Spinal cord (tissue), 10 donors: ENCODE data around the gene KRT2. TPM values are rescaled to one million over a fixed set of nuclear protein-coding genes. Genes with fewer than 3 reads are reported as not detected.

Experiments
- DNase-seq, 6 donors: peaks; one replicate each; pipeline versions ENCODE4 v3.0.0 to v3.0.0-alpha.2; 2013 to 2015; ENCODE audit warnings: low spot score in 6 of 6, low read depth in 4 of 6
- H3K27ac ChIP-seq: one replicate; pipeline ENCODE4 v1.5.1; 2013; ENCODE audit warnings: low read depth, low read length, control low read depth
- H3K27me3 ChIP-seq: one replicate; pipeline ENCODE4 v1.6.1; 2013; ENCODE audit warnings: low read length; ENCODE audit not compliant: control insufficient read depth, insufficient read depth
- H3K36me3 ChIP-seq: one replicate; pipeline ENCODE4 v1.6.1; 2013; ENCODE audit warnings: low read length; ENCODE audit not compliant: control insufficient read depth, insufficient read depth
- H3K4me1 ChIP-seq: one replicate; pipeline ENCODE4 v1.6.1; 2013; ENCODE audit warnings: low read length; ENCODE audit not compliant: control insufficient read depth, insufficient read depth
- H3K4me3 ChIP-seq: one replicate; pipeline ENCODE4 v1.5.1; 2013; ENCODE audit warnings: low read depth, low read length, control low read depth
- H3K9me3 ChIP-seq: one replicate; pipeline ENCODE4 v1.6.1; 2013; ENCODE audit warnings: low read length; ENCODE audit not compliant: control insufficient read depth, insufficient read depth
- WGBS: methylation state at CpG from one replicate; pipeline ENCODE4 v1.1.5; 2013; ENCODE audit warnings: missing lambda C conversion rate; ENCODE audit not compliant: insufficient coverage; 5-methylcytosine and 5-hydroxymethylcytosine counted together
- polyA plus RNA-seq, 2 donors: library from polyadenylated mRNA; unstranded; fragments of 120-200 nt; gene quantifications; one replicate each; pipeline ENCODE4 v1.2.1, GENCODE V29; 2013; ENCODE audit not compliant: insufficient read length in 2 of 2
- total RNA-seq, 2 donors: library from RNA; depleted of rRNA in 1 of 2; stranded (reverse); fragments of 120-200 nt in 1 of 2; fragments of >200 nt in 1 of 2; gene quantifications; one replicate each; pipeline versions ENCODE4 v1.2.3 to v1.2.4, GENCODE V29; 2013 to 2014
- donor health status: healthy.

Gene KRT2
- total and polyA plus RNA-seq, 4 donors = 0.18 to 0.30 (median 0.25) TPM; not detected in 1

DNA sequence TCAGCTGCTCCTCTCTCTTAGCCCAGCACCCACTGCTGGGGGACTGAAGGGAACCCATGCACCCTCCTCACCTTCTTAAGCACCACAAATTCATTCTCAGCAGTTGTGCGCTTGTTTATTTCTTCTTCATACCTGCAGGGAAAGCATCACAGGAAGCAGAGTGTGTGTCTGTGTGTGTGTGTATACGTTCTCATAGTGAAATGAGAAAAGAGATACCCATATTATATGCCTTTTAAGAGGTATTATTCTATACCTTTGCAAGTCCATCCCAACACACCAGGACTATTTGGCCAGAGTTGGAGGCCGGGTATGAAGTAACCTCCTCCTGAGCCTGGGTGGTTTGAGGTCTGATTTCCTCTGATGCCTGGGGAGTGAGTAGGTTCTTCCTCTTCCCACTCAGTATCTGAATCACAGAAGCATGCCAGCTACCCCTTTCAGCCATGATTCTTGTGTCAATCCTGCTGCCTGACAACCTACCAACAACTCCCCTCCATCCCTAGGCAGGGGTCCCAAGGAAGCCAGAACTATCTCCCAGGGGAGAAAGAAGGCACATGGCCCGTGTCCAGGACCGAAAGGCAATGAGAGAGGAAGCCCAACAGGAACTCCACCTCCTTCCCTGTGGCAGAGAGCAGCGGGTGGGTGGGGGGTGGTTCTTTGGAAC lies 36.7 kb downstream of the KRT2 start:
- H3K4me3 ChIP-seq = no peak overlapping the region
- no peaks in the 10 kb centered on the region for H3K9me3 ChIP-seq
- no peak overlapping the region for H3K27ac ChIP-seq
- DNase-seq = no peak
- H3K4me1 ChIP-seq = peaks cover 9% of the 10 kb centered on the region
- WGBS = 60% methylated on average over 2 of the region's 6 CpGs
- no peaks in the 10 kb centered on the region for H3K36me3 ChIP-seq
- no peaks in the 10 kb centered on the region for H3K27me3 ChIP-seq

DNA sequence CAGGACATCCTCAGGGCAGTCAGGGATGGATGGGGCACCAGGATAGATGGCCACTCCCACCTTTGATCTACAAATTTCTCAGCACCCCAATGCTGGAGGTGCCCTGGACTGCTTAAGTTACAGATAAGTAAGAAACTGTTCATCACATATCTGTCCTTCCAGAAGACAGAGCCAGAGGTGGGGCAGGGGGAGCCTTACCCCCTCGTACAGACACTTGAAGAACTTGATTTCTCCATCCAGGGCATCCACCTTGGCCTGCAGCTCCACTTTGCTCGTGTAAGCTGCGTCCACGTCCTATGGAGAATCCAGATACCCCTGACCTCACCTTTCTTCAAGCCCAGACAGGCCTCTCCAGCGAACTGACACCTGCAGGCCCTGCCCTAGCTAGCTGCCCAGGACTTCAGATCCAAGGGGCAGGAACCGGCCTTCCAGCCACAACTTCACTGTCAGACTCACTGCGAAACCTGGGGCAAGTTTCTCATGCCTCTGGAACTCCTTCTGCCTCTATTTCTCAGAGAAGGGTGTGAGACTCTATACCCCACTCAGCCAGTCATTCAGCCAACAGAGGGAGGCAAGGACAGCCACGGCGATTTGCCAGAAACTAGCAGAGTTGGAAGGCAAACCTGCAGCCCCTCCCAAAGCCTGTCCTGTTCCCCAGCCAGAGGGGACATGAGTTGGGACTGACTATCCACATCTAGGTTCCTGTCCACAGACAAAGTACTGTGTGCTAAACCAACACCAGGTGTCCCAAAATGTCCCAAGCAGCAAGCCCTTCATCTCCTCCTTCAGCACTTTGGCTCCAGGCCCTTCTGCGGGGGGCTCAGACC lies 37.4 kb downstream of the KRT2 start:
- Histone ChIP-seq H3K27ac (no peak overlapping the region), H3K27me3 (no peaks in the 10 kb centered on the region), H3K4me1 (peaks cover 9% of the 10 kb centered on the region), H3K4me3 (no peak overlapping the region), H3K9me3 (no peaks in the 10 kb centered on the region), H3K36me3 (no peaks in the 10 kb centered on the region)
- no peak for DNase-seq
- WGBS = 88% methylated on average over 10 of the region's 10 CpGs

DNA sequence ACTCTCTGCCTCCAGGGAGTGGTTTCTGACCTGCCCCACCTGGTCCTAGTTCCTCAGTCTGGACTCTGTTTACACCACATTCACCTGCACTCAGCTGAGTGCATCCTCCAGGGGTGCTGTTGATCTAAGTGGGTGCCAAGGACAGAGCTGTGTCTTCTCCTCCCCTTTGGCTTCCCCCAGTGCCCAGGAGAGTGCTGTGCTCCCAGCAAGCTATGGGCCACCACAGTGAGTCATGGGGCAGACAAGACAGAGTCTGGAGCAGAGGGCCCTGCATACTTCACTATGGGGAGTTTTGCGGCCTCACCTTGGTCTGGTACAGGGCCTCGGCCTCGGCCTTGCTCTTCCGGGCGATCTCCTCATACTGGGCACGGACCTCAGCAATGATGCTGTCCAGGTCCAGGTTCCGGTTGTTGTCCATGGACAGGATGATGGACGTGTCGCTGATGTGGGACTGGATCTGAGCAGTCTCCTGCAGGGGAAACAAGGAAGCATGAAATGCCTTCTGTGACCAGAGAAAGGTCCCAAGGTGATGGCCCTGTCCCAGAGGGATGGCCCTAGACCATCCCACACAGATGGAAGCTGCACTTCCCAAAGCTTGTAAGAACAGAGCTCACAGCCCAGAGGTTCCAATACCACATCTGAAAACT lies 38.5 kb downstream of the KRT2 start:
- no peak for DNase-seq
- 92% methylated on average over 9 of the region's 9 CpGs for WGBS
- H3K4me1 ChIP-seq = peaks cover 9% of the 10 kb centered on the region
- H3K36me3 ChIP-seq = no peaks in the 10 kb centered on the region
- H3K27ac ChIP-seq = no peak overlapping the region
- no peak overlapping the region for H3K4me3 ChIP-seq
- H3K27me3 ChIP-seq = peaks cover 3% of the 10 kb centered on the region
- no peaks in the 10 kb centered on the region for H3K9me3 ChIP-seq

DNA sequence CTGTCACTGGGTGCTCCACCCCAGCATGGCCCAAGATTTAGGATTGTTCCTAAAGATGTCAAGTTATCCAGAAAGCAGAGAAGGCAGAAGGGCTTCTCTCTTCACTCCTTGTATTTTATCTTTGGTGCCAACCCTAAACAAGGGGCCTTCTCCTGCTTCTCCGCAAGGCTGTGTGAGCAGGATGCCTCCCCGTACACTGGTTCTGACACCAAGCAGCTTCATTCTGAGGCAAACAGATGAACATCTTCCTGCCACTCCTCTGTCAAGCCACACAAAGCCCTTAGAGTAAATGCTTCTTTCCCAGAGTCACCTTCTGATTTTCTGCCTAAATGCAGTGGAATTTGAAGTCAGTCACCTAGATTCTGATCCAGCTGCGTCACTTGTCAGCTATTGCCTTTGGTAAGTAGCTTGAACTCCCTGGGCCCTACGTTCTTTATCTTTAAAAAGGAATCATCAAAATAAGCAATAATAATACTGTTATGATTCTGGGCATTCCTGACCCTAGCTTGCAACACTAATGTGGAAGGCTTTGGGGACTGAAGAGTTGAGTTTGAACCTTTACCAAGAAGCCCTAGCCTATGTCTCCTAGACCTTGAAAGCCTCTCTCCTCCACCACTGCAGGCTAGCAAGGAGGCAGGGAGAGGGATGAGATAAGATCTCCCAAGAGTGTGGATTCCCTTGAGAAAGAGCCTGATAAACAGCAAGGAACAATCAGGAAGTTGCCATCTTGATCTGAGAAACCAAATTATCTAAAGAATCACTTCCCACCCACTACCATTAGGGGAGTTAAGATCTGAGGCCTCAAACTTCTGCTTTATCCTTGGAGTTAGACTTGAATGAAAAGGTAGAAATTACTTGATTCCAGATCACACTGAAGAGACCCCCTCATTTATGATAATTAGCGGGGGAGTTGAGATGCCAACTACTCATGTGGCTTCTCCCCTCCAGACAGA lies 39.3 kb downstream of the KRT2 start:
- Histone ChIP-seq H3K9me3 (no peaks in the 10 kb centered on the region), H3K4me1 (peaks cover 4% of the 10 kb centered on the region), H3K27ac (no peak overlapping the region), H3K27me3 (peaks cover 3% of the 10 kb centered on the region), H3K4me3 (no peak overlapping the region), H3K36me3 (no peaks in the 10 kb centered on the region)
- DNase-seq = no peak
- 78% methylated on average over 2 of the region's 5 CpGs for WGBS

DNA sequence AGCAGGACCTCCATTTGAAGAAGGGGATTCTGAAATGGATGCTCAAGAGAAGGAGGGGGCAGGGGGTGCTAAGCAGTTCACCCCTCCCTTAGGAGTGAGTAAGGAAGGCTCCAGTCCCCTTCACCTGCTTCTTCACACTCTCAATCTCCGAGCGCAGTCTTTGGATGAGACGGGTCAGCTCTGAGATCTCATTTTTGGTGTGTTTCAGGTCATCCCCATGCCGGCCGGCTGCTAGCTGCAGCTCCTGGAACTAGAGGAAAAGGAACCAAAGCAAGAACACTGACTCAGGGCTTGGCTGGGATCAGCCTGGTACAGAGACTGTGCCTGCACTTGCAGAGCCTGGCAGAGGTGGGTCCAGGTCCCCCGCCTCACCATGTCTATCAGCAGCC lies 40.9 kb downstream of the KRT2 start:
- no peak overlapping the region for H3K27ac ChIP-seq
- H3K27me3 ChIP-seq = peaks cover 3% of the 10 kb centered on the region
- no peak overlapping the region for H3K4me3 ChIP-seq
- H3K9me3 ChIP-seq = no peaks in the 10 kb centered on the region
- 94% methylated on average over 6 of the region's 6 CpGs for WGBS
- H3K36me3 ChIP-seq = no peaks in the 10 kb centered on the region
- peaks cover 4% of the 10 kb centered on the region for H3K4me1 ChIP-seq
- no peak for DNase-seq

DNA sequence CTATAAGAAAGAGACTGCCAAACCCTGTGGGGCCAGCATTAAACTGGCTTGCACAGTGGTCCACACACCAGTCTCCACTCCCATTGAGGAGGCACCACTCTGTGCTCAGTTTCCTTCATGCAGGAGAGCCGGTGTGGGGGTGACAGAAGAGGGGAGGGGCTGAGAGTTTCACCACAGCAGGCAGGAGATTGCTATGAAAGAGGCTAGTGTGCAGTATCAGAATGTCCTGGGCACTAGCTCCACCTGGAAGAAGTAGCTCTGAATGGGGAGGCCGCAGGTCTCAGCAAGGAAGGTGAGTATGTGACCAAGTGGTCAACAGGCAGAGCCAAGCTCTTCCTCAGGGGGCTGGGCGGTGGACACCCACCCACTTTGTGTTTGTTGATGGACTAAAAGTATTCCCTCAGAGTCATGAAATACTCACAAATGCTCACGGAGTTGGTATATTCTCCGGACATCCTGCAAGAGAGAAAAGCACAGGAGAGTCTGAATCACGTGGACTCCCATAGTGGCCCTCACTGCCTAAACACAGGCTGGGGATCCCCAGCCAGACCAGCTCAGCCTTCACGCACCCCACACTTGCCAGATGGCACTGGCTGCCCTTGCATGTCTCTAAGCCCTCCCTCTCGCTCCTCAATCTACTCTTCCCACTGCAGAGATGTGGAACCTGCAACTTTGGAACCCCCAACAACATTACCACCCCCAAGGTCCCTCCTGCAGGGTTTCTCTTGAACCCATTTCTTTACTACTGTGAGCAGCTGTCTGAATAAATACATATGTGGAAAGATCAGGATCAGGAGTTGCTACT lies 43.0 kb downstream of the KRT2 start:
- peaks cover 4% of the 10 kb centered on the region for H3K4me1 ChIP-seq
- peaks cover 3% of the 10 kb centered on the region for H3K27me3 ChIP-seq
- WGBS = 88% methylated on average over 8 of the region's 8 CpGs
- no peaks in the 10 kb centered on the region for H3K9me3 ChIP-seq
- no peak overlapping the region for H3K4me3 ChIP-seq
- DNase-seq = no peak
- no peaks in the 10 kb centered on the region for H3K36me3 ChIP-seq
- no peak overlapping the region for H3K27ac ChIP-seq

DNA sequence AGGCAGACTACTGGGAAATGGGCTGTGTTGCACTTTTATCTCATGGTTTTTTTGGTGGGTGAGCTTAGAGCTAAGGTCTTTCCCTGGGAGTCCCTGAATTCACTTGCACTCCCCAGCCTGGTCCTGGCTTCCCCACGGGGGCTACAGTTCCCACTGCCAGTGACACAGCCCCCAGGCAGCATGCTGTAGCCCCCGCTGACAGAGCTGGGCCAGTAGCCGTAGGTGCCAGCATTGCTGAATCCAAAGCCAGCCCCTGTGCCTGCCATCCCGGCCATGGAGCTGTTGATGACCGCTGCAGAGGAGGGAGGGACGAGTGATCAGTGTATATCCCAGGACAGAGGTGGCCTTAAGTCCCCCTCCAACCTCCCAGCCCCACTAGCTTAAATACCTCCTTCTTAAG lies 43.9 kb downstream of the KRT2 start:
- Histone ChIP-seq H3K36me3 (no peaks in the 10 kb centered on the region), H3K9me3 (no peaks in the 10 kb centered on the region), H3K27me3 (peaks cover 3% of the 10 kb centered on the region), H3K4me1 (peaks cover 4% of the 10 kb centered on the region), H3K4me3 (no peak overlapping the region), H3K27ac (no peak overlapping the region)
- DNase-seq = no peak
- 82% methylated on average over 3 of the region's 6 CpGs for WGBS

DNA sequence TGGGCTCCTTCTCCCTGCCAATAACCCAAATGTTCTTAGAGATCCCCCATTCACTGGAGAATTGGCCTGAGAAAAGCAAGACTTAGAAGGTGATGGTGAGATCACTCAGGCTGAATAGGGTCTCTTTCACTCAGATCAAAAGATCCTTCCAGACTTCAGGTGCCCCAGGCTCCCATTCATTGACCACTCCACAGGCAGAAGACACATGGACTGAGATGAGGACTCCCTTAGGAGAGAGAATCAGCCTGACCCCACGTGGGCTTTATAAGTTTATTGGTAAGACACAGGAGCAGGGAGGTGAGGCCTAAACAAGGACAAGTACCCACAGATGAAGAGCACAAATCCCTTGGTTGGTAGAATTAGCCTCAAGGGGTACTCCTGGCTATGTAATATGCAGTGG lies 44.7 kb downstream of the KRT2 start:
- H3K9me3 ChIP-seq = no peaks in the 10 kb centered on the region
- H3K27me3 ChIP-seq = peaks cover 8% of the 10 kb centered on the region
- DNase-seq = no peak
- no peak overlapping the region for H3K27ac ChIP-seq
- no CpG with 5 or more reads among the region's 1 CpG for WGBS
- no peaks in the 10 kb centered on the region for H3K36me3 ChIP-seq
- H3K4me3 ChIP-seq = no peak overlapping the region
- H3K4me1 ChIP-seq = peaks cover 4% of the 10 kb centered on the region
